GM10248 (cell line): Measurements from ENCODE around the gene KAT2A.

Experiments
- CTCF ChIA-PET: fragments of 300-600 bp; sonication (Branson Sonifier 250); formaldehyde crosslinking; extraction: SDS; loops from one replicate; lab custom pipeline; 2021; ENCODE audit warnings: antibody characterized with exemption; lab: Yijun Ruan, JAX
- POLR2A ChIA-PET: fragments of 350-650 bp; sonication (Branson Sonifier 250); formaldehyde crosslinking; extraction: SDS; loops from one replicate; lab custom pipeline; 2020; ENCODE audit warnings: antibody characterized with exemption; lab: Yijun Ruan, JAX
- DNase-seq: peaks from one replicate; pipeline ENCODE4 v3.0.0; 2012; ENCODE audit errors: extremely low spot score
- TF ChIP-seq, protein P1 (sequence below): IDR thresholded peaks from 2 replicates; pipeline ENCODE4 v1.5.1; 2012; ENCODE audit warnings: mild to moderate bottlenecking, low read depth; ENCODE audit errors: extremely low read depth, missing control alignments, control extremely low read depth

The KAT2A gene

DNA sequence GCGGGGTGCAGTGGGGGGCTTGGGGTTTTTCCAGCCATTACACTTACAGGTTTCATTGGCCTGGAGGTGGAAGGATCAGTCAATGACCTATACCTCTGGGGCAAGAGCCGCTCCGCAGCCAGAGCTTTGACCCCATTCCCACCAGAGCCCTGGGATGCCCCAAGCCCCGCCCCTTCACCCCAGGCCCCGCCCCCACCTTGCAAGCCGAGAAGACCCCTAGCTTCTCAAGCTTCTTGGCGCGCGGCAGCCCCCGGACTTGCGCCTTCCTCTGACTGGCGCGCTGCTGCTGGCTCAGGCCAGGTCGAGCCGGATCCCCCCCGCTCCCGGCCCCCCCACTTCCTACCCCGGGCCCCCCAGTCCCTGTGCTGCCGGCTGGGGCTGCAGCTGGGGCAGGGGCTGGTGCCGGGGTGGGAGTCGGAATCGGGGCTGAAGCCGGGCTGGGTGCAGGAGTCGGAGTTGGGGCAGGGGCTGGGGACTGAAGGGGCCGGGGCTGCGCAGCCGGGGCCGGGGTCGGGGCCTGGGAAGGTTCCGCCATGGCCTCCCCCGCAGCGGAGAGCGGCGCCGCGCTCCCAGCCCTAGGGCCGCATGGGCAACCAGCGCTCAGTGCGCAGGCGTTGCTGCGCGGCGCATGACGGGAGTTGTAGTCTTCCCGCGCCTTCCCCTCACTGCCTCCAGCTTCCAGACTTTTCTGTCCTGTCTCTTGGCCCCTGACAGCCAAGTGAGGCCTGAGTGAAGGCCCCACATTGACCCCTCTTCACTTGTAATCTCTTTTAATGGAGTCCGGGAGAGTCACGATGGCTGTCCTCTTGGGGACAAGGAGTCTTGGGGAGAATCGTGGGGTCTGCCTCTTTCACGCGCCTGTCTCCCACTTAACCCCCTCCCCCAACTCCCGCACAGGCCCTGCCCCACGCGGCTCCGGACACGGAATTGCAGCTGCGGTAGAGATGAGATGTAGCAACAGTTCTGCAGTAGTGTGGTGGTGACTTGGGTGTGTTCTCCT is at the start of gene KAT2A:
TSS of gene KAT2A (minus strand) at position 598 of the 1,000 bp plus-strand sequence. CDS start at position 535, 63 bp downstream.
- POLR2A ChIA-PET = interaction anchor here (0.6 kb wide), 2 partner anchors 12 to 253 kb away, joined by 6 to 7 read pairs; no protein-coding TSS in a partner anchor
- CTCF ChIA-PET = interaction anchor here (1.4 to 12.1 kb wide), 9 partner anchors 10 to 158 kb away, joined by 3 to 172 read pairs (median 35); partner anchors contain the start of genes CNP, DNAJC7, KCNH4 and NKIRAS2
- TF ChIP-seq, protein P1, sequence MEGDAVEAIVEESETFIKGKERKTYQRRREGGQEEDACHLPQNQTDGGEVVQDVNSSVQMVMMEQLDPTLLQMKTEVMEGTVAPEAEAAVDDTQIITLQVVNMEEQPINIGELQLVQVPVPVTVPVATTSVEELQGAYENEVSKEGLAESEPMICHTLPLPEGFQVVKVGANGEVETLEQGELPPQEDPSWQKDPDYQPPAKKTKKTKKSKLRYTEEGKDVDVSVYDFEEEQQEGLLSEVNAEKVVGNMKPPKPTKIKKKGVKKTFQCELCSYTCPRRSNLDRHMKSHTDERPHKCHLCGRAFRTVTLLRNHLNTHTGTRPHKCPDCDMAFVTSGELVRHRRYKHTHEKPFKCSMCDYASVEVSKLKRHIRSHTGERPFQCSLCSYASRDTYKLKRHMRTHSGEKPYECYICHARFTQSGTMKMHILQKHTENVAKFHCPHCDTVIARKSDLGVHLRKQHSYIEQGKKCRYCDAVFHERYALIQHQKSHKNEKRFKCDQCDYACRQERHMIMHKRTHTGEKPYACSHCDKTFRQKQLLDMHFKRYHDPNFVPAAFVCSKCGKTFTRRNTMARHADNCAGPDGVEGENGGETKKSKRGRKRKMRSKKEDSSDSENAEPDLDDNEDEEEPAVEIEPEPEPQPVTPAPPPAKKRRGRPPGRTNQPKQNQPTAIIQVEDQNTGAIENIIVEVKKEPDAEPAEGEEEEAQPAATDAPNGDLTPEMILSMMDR = no peak
- DNase-seq = peak; percentile 94

DNA sequence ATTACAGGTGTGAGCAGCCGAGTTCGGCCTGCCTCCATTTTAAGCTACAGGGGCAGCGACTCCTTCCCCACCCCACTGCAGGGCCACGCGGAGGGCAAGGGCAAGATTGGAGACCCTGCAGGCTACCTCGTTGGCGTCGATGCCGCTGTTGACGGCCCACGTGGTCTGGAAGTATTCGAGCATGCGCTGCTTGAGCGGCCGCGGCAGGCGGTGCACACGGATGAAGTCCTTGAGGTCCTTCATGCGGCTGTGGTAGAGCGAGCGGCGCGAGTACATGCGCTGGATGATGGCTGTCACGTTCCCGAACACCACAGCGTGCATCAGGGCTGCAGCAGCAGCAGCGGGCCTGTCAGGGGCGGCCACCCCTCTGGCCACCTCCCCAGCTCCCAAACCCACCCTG is 48.2 kb upstream of the KAT2A start:
- TF ChIP-seq, protein P1 = no peak
- DNase-seq = no peak
- POLR2A ChIA-PET = no interaction called here
- CTCF ChIA-PET = no interaction called here

DNA sequence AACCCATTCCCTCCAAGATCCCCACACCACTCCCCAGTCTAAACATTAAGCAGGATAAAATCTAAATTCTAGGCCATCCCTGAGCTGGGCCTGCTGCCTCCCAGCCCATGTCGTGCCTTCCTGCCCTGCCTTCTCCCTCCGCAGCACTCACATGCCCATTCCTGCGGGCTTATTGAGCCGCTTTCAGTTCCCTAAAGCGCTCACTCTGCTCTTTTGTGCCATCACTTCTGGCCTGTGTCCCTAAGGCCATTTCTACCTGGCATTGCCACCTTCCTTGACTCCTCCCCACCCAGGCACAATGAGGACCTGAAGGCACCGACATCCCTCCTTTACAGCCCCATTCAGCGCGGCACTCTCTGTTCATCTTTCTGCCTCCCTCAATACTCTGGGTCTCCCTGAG is 46.6 kb upstream of the KAT2A start:
- ChIA-PET POLR2A (no interaction called here), CTCF (interaction anchor here (1.4 to 1.9 kb wide), 2 partner anchors 12 kb away, joined by 3 to 10 read pairs; partner anchors contain the start of gene KCNH4)
- DNase-seq = no peak
- TF ChIP-seq, protein P1 = no peak

GRCh38 chr17:42166196-42166763 is 45.1 kb upstream of the KAT2A start:
- POLR2A ChIA-PET = no interaction called here
- CTCF ChIA-PET = no interaction called here
- DNase-seq = no peak
- TF ChIP-seq, protein P1 = no peak

DNA sequence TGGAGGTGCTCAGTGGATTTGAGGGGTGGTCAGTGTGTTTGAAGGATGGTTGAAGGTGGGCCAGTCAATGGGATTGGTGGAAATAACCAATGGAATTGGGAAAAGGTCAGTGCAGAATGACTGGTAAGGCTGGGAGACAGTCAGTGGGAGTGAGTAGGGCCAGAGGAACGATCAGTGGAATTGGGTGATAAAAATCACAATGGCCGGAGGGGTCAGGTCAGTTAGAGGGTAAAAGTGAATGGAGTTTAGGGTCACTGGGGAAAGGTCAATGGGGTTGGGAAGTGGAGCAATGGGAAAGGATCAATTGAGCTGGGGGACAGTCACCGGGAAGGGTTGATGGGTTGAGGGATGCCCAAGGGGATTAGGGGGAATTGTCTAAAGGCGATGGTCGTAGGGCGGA is 44.6 kb upstream of the KAT2A start:
- TF ChIP-seq, protein P1 = no peak
- no peak for DNase-seq
- ChIA-PET POLR2A (no interaction called here), CTCF (no interaction called here)
